HepG2 (cell line): ENCODE data around the gene SMCO4. TPM values are rescaled to one million over a fixed set of nuclear protein-coding genes. Genes with fewer than 3 reads are reported as not detected.

Experiments
- CCAR2 ChIP-seq: fragments of 200-400 bp; formaldehyde crosslinking; optimal IDR thresholded peaks from 2 replicates; pipeline ENCODE3; 2018; ENCODE audit warnings: low read depth, mild to moderate bottlenecking, low read length, moderate library complexity
- CHCHD3 ChIP-seq: sonication (generic); formaldehyde crosslinking; IDR thresholded peaks from 2 replicates; pipeline ENCODE4 v1.8.0; 2022; ENCODE audit warnings: mild to moderate bottlenecking, missing genetic modification reagents, moderate library complexity
- KDM3A ChIP-seq: IDR thresholded peaks from 2 replicates; pipeline ENCODE4 v1.6.1; 2018; ENCODE audit warnings: low read depth, missing compliant biosample characterization
- KMT2A ChIP-seq: sonication (generic); formaldehyde crosslinking; IDR thresholded peaks from 2 replicates; pipeline ENCODE4 v1.4.0; 2020; ENCODE audit warnings: missing genetic modification reagents
- MTF2 ChIP-seq: sonication (generic); formaldehyde crosslinking; IDR thresholded peaks from 2 replicates; pipeline ENCODE4 v1.5.0; 2020; ENCODE audit warnings: missing genetic modification reagents, borderline replicate concordance
- NFYC ChIP-seq: IDR thresholded peaks from 2 replicates; pipeline ENCODE4 v1.6.1; 2016; ENCODE audit warnings: missing genetic modification reagents, missing compliant biosample characterization
- PAWR ChIP-seq: sonication (generic); formaldehyde crosslinking; IDR thresholded peaks from 2 replicates; pipeline ENCODE4 v1.4.0; 2020; ENCODE audit warnings: missing genetic modification reagents, mild to moderate bottlenecking, borderline replicate concordance
- RXRA ChIP-seq: sonication (generic); formaldehyde crosslinking; IDR thresholded peaks from 2 replicates; pipeline ENCODE4 v1.5.1; 2020; ENCODE audit warnings: missing genetic modification reagents
- SNRNP70 ChIP-seq: fragments of 200-400 bp; formaldehyde crosslinking; IDR thresholded peaks from 2 replicates; pipeline ENCODE4 v1.6.1; 2017; ENCODE audit warnings: mild to moderate bottlenecking, low read depth, low read length, moderate library complexity
- TSC22D2 ChIP-seq: sonication (generic); formaldehyde crosslinking; IDR thresholded peaks from 2 replicates; pipeline ENCODE4 v1.5.1; 2020; ENCODE audit warnings: missing genetic modification reagents, mild to moderate bottlenecking, borderline replicate concordance
- WIZ ChIP-seq: sonication (generic); formaldehyde crosslinking; IDR thresholded peaks from 2 replicates; pipeline ENCODE4 v1.5.1; 2020; ENCODE audit warnings: mild to moderate bottlenecking, missing genetic modification reagents
- ZFP62 ChIP-seq: sonication (generic); formaldehyde crosslinking; IDR thresholded peaks from 2 replicates; pipeline ENCODE4 v1.4.0; 2020; ENCODE audit warnings: missing genetic modification reagents
- ZNF232 ChIP-seq: sonication (generic); formaldehyde crosslinking; IDR thresholded peaks from 2 replicates; pipeline ENCODE4 v1.4.0; 2020; ENCODE audit warnings: missing genetic modification reagents, borderline replicate concordance
- ZNF234 ChIP-seq: sonication (generic); formaldehyde crosslinking; conservative IDR thresholded peaks from 2 replicates; pipeline ENCODE4 v1.5.1; 2020; ENCODE audit warnings: mild to moderate bottlenecking, missing genetic modification reagents
- ZNF333 ChIP-seq: sonication (generic); formaldehyde crosslinking; IDR thresholded peaks from 2 replicates; pipeline ENCODE4 v1.4.0; 2020; ENCODE audit warnings: mild to moderate bottlenecking, missing genetic modification reagents, borderline replicate concordance
- ZNF547 ChIP-seq: sonication (generic); formaldehyde crosslinking; IDR thresholded peaks from 2 replicates; pipeline ENCODE4 v1.5.1; 2020; ENCODE audit warnings: mild to moderate bottlenecking, missing genetic modification reagents
- ZNF563 ChIP-seq: sonication (generic); formaldehyde crosslinking; IDR thresholded peaks from 2 replicates; pipeline ENCODE4 v1.8.0; 2022; ENCODE audit warnings: mild to moderate bottlenecking, moderate library complexity, missing genetic modification reagents
- ZNF7 ChIP-seq: IDR thresholded peaks from 2 replicates; pipeline ENCODE4 v1.6.1; 2016; ENCODE audit warnings: missing biosample characterization, missing genetic modification reagents
- ZNF713 ChIP-seq: sonication (generic); formaldehyde crosslinking; IDR thresholded peaks from 2 replicates; pipeline ENCODE4 v1.4.0; 2020; ENCODE audit warnings: mild to moderate bottlenecking, missing genetic modification reagents
- ZNF777 ChIP-seq: sonication (generic); formaldehyde crosslinking; IDR thresholded peaks from 2 replicates; pipeline ENCODE4 v1.4.0; 2020; ENCODE audit warnings: missing genetic modification reagents
- ZNF883 ChIP-seq: sonication (generic); formaldehyde crosslinking; IDR thresholded peaks from 2 replicates; pipeline ENCODE4 v1.5.1; 2020; ENCODE audit warnings: mild to moderate bottlenecking, missing genetic modification reagents; ENCODE audit errors: not compliant biosample characterization
- polyA plus RNA-seq, 8 experiments: library from polyadenylated mRNA; depleted of rRNA in 3 of 8; stranded (reverse) in 7 of 8; unstranded in 1 of 8; fragments of >200 nt; fragmentation: Illumina TruSeq in 4 of 8; extraction: Trizol in 4 of 8; gene quantifications; 2 replicates each; pipeline versions ENCODE4 v1.2.1 to v1.2.3, GENCODE V29; 2011 to 2016; ENCODE audit warnings: low read depth in 4 of 8, missing spikeins in 1 of 8, mixed read lengths in 1 of 8; ENCODE audit not compliant: insufficient read depth in 1 of 8
- total RNA-seq, 5 experiments: library from RNA; depleted of rRNA; stranded (reverse); fragments of >200 nt; fragmentation: Illumina TruSeq; extraction: Trizol; gene quantifications; 2 replicates each; pipeline ENCODE4 v1.2.3, GENCODE V29; 2016; ENCODE audit warnings: low read depth in 1 of 5
- TF ChIP-seq, protein P1 (sequence below): sonication (generic); formaldehyde crosslinking; IDR thresholded peaks from 2 replicates; pipeline ENCODE4 v1.4.0; 2020; ENCODE audit warnings: missing genetic modification reagents
- TF ChIP-seq, protein P2 (sequence below): sonication (generic); formaldehyde crosslinking; IDR thresholded peaks from 2 replicates; pipeline ENCODE4 v1.4.0; 2020; ENCODE audit warnings: low read depth, mild to moderate bottlenecking, missing genetic modification reagents
- TF ChIP-seq, protein P3 (sequence below): sonication (generic); formaldehyde crosslinking; IDR thresholded peaks from 2 replicates; pipeline ENCODE4 v1.5.0; 2020; ENCODE audit warnings: missing genetic modification reagents
- TF ChIP-seq, protein P4 (sequence below), 2 experiments: sonication (generic) in 1 of 2; formaldehyde crosslinking in 1 of 2; IDR thresholded peaks; 2 replicates each; pipeline versions ENCODE4 v1.5.1 to v1.6.1; 2011 to 2020; ENCODE audit warnings: borderline replicate concordance in 1 of 2, low read depth in 1 of 2, low read length in 1 of 2, mild to moderate bottlenecking in 1 of 2, missing genetic modification reagents in 1 of 2, moderate library complexity in 1 of 2

SMCO4 gene
- total and polyA plus RNA-seq, 2 of the 13 experiments (the other 11 are each of a cell fraction or from before 2014, with no cell fraction given): 10.6 to 28.5 TPM

DNA sequence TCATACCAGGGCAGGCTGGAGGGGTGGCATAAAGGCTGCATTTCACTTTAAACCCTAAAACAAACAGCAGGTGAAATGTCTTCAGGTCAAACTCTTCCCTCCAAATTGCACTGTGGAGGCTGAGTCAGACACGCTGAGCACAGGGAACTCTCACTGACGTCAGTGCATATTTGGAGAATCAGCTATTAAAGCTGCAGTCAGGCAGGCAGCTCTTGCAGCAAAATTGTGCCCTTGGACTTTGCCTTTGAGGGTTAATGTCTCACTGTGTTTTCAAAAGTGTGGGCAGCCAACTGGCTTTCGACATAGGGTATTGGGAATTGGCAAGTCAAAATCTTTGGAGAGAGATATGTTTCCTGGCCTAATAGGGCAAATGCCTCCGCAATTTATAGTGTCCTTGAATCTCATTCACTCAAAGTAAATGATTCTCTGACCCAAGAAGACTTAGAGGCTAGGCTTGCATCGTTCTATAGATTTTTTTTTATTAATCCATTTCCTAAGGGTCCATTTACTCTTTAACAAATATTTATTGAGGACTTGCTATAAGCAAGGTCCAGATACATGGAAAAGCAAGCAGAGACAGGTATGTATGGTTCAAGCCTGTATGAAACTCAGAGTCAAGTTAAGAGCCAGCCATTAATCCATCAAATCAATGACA is 27.7 kb upstream of the SMCO4 start (continued):
- TF ChIP-seq, protein P1, sequence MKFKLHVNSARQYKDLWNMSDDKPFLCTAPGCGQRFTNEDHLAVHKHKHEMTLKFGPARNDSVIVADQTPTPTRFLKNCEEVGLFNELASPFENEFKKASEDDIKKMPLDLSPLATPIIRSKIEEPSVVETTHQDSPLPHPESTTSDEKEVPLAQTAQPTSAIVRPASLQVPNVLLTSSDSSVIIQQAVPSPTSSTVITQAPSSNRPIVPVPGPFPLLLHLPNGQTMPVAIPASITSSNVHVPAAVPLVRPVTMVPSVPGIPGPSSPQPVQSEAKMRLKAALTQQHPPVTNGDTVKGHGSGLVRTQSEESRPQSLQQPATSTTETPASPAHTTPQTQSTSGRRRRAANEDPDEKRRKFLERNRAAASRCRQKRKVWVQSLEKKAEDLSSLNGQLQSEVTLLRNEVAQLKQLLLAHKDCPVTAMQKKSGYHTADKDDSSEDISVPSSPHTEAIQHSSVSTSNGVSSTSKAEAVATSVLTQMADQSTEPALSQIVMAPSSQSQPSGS (CRISPR knock-in tag): peak; percentile 98
- no peak for TF ChIP-seq ZNF234 (CRISPR knock-in tag)
- TF ChIP-seq ZNF7 (CRISPR knock-in tag): no peak
- no peak for TF ChIP-seq ZNF883 (CRISPR knock-in tag)
- TF ChIP-seq, protein P2, sequence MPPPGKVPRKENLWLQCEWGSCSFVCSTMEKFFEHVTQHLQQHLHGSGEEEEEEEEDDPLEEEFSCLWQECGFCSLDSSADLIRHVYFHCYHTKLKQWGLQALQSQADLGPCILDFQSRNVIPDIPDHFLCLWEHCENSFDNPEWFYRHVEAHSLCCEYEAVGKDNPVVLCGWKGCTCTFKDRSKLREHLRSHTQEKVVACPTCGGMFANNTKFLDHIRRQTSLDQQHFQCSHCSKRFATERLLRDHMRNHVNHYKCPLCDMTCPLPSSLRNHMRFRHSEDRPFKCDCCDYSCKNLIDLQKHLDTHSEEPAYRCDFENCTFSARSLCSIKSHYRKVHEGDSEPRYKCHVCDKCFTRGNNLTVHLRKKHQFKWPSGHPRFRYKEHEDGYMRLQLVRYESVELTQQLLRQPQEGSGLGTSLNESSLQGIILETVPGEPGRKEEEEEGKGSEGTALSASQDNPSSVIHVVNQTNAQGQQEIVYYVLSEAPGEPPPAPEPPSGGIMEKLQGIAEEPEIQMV (CRISPR knock-in tag): no peak
- no peak for TF ChIP-seq PAWR (CRISPR knock-in tag)
- TF ChIP-seq CCAR2: no peak
- TF ChIP-seq ZNF232 (CRISPR knock-in tag): no peak
- TF ChIP-seq ZNF547: no peak
- TF ChIP-seq SNRNP70: no peak
- no peak for TF ChIP-seq TSC22D2
- no peak; the same call in 1 of the 2 replicates for TF ChIP-seq KMT2A (CRISPR knock-in tag)
- TF ChIP-seq ZNF713 (CRISPR knock-in tag): no peak
- TF ChIP-seq ZFP62 (CRISPR knock-in tag): no peak
- TF ChIP-seq, protein P3, sequence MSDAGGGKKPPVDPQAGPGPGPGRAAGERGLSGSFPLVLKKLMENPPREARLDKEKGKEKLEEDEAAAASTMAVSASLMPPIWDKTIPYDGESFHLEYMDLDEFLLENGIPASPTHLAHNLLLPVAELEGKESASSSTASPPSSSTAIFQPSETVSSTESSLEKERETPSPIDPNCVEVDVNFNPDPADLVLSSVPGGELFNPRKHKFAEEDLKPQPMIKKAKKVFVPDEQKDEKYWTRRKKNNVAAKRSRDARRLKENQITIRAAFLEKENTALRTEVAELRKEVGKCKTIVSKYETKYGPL (CRISPR knock-in tag): no peak
- peak; percentile 68; the same call in 1 of the 2 replicates for TF ChIP-seq WIZ (CRISPR knock-in tag)
- TF ChIP-seq ZNF333 (CRISPR knock-in tag): no peak
- peak; percentile 48; the same call in 1 of the 2 replicates for TF ChIP-seq RXRA (CRISPR knock-in tag)
- no peak for TF ChIP-seq ZNF777 (CRISPR knock-in tag)
- TF ChIP-seq NFYC: 0 out of 2 replicates have a peak, but pooled peaks have one; percentile 18
- TF ChIP-seq ZNF563: no peak
- 0 out of 2 replicates have a peak, but pooled peaks have one; percentile 27 for TF ChIP-seq KDM3A (CRISPR knock-in tag)
- TF ChIP-seq, protein P4, sequence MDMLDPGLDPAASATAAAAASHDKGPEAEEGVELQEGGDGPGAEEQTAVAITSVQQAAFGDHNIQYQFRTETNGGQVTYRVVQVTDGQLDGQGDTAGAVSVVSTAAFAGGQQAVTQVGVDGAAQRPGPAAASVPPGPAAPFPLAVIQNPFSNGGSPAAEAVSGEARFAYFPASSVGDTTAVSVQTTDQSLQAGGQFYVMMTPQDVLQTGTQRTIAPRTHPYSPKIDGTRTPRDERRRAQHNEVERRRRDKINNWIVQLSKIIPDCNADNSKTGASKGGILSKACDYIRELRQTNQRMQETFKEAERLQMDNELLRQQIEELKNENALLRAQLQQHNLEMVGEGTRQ (IDR thresholded peaks at IDR 0.05; ENCODE audit: low read depth, low read length): no peak
- TF ChIP-seq, protein P4 (CRISPR knock-in tag; IDR thresholded peaks at IDR 0.05; ENCODE audit: borderline replicate concordance): no peak
- no peak for TF ChIP-seq CHCHD3
- TF ChIP-seq MTF2: no peak
